NOMO-1 (cell line): ENCODE data around the gene MARCHF3.
A peak's percentile ranks its signal among the peaks of the same experiment; 100 is the strongest.

Source experiments
- DNase-seq, 2 experiments: peaks; one replicate each; lab custom pipeline; 2025; ENCODE audit not compliant: unreplicated experiment in 2 of 2; lab: John Stamatoyannopoulos, UW

The MARCHF3 gene

GRCh38 chr5:126883564-126884245, 146.7 kb downstream of the MARCHF3 start:
- DNase-seq, result no peak

DNA sequence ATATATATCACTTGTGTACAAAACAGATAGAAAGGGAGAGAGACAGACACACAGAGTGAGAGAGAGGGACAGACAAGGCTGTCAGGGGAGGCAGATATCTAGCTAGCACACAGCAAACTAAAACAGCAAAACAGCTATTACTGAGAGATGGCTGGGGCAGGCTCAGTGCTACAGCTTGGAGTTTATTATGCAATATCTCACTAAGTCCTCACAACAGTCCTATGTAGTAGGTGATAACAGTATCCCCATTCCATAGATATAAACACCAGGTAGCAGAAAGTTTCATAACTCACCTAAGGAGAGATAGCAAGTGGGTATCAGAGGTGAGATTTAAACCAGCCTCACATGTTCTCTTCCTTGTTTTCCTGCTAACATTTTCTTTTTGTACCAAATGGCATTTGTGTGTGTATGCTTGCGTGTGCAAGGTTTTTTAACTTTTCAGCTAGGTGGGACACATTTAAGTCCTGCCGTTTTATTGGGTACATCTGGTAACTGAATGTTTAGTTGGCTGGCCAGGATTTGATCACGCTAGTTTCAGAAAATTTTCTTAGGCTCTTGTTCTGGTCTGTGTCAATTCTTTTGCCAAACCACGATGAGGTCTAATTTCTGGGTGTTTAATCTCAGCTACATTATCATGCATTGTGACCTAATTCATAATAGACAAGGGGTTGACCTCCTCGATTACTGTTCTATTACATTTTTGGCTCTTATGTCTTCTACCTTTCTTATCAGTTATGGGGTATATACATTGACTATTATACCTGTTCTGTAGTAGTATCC, 148.3 kb downstream of the MARCHF3 start:
- DNase-seq, result no peak

DNA sequence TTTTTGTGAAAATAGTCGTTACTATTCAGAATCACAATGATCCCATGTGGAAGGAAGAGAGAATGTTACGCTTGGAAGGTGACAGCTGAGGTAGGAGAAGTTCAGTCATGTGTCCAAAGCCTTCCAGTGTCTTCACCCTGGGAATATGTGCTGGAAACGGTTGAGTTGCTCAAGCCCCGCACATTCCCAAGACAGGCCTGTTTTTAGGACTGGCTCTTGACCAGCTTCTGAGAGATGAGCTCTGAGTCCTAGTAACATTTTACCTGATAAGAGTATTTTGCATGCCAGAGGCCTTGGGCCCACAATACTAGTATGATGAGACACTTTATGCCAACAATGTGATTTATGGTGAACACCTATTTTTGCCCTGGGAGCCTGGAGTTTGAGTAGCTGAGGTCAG, 151.7 kb downstream of the MARCHF3 start:
- no peak for DNase-seq

- no peak for DNase-seq
Measured at GRCh38 chr5:126878085-126878484, 152.3 kb downstream of the MARCHF3 start.

- no peak for DNase-seq
Measured at GRCh38 chr5:126877602-126878001, 152.8 kb downstream of the MARCHF3 start.

DNA sequence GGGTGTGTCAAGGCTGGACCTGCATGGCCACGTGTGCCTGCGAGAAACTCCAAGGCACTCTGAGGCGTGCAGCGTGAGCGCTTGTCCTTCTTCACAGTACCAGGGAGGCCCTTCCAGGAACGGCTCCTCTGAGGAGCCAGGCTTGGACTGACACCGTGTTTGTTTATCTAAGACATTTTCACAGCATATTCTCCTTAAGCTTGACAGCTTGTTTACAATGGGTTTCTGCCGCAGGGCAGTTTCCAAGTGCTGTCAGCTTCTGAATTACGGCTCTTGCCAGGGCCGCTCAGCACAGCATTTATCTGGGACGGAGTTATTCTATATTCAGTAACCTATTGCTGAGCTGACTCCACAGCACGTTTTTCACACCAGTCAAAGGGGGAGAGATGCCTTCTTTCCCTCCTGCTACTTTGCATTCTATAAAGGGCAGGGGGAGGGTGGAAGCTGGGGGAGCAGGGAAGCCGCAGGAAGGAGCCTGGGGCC, 155.0 kb downstream of the MARCHF3 start:
- DNase-seq, result no peak

DNA sequence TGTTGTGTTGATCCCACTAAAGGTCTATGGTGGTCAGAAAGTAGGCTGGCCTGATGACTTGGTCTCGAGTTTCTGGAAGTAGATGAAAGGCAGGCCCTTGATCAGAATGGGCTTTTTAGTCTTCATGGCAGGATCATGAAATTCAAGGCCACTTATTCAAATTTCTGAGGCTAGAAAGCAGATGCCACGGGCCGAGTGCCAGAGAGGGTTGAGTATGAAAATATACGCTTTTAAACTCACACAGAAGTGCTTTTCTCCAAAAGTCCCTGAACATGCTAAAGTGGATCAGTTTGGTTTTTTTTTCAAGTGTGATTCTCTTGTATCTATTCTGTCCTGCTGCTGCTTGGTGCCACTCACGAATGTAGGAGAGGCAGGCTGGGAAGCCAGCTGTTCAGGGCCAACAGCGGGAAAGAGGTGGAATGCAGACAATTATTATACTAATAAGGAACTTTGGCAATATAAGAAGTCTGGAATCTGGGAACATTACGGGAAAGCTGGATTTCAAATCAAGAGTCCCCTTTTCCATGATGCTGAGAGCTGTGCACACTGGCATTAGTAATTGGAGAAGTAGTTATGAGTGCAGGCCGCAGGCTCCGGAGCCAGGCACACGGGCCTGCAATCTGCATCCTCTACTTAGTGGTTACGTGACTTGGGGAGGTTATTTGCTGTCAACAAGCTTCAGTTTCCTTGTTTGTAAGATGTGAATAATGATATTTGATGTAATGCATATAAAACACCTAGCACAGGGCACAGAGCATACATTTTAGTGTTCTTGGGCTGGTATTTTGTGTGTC, 157.6 kb downstream of the MARCHF3 start:
- DNase-seq, result no peak

GRCh38 chr5:126871441-126871840, 158.9 kb downstream of the MARCHF3 start:
- peak; percentile 26 to 52 for DNase-seq

DNA sequence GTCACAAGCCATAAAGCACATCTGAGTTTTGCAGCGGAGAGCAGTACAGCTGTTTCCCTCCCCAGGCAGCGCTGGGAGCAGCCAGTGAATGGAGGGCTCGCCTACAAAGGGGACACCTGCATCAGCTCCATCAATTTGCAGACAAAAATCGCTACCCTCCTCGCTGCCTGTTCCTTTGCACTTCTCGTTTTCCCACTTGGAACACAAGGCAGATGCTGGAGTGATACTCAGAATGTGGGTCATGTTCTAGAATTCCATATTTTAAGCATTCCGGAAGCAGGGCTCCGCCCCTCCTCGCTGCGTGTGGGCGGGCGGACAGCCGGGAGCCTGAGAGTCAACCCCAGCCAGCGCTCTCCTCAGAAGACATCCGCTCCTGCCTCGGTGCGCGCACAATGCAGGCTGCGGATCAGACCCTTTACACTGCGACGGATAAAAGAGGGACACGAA, 161.3 kb downstream of the MARCHF3 start:
- no peak for DNase-seq

GRCh38 chr5:126868338-126869004, 161.9 kb downstream of the MARCHF3 start:
- no peak for DNase-seq

DNA sequence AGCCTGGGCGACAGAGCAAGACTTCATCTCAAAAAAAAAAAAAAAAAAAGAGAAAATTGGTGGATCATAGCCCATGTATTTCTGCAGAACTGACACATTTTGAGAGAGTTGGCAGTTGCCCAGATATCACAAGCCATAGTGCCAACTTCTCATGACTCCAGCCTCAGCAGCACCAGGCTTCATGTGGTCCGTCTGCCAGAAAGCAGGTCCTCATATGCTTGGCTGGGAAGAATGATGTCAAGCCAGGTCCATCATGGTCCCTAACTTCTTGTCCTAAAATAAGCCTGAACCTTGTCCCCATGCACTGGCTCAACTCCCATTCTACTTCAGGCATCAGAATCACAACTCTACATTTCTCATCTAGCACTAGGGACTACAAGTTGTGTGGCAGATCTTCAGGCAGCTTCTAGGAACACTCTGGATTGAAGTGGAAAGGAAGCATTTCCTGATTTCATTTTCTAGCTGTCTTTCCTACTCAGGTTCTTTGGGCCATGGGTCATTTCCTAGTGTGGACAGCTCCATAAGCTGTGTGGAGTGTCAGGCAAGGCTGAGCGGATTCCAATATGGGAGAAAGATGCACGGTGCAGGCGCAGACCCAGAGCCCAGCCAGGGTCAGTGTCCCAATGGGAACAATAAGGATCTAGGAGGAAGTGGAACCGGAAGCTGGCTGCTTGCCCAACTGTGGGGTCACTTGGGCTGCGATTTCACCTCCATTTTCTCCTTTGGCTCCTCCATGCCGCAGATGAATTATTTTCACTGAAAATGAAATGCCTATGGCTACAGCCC, 163.3 kb downstream of the MARCHF3 start:
- no peak for DNase-seq

- DNase-seq, result no peak
Measured at GRCh38 chr5:126865299-126865698, 165.1 kb downstream of the MARCHF3 start.

DNA sequence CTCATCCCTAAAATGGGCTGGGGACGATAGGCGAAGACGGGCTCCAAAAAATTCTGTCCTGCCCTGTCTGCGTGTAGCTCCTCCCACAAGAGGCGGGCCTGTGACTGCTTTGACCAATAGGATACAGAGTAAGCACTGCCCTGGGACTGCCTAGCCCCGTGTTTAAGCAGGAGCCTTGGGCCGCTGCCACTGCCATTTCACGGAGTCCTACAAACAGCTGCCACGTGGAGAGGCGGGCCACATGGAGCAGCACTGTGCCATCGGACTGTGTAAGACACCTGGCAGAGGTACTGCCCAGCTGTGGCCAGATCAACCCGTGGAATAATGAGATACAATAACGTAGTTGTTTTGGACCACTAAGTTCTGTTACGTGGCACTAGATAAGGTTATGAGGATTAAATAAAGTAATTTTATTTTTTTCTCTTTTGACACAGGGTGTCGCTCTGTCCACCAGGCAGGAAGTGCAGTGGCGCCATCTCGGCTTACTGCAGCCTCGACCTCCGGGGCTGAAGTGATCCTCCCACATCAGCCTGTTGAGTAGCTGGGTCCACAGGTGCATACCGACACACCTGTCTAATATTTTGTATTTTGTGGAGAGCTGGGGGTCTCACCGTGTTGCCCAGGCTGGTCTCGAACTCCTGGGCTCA, 166.2 kb downstream of the MARCHF3 start:
- DNase-seq, result no peak

- DNase-seq, result no peak
Measured at GRCh38 chr5:126863402-126863801, 167.0 kb downstream of the MARCHF3 start.

DNA sequence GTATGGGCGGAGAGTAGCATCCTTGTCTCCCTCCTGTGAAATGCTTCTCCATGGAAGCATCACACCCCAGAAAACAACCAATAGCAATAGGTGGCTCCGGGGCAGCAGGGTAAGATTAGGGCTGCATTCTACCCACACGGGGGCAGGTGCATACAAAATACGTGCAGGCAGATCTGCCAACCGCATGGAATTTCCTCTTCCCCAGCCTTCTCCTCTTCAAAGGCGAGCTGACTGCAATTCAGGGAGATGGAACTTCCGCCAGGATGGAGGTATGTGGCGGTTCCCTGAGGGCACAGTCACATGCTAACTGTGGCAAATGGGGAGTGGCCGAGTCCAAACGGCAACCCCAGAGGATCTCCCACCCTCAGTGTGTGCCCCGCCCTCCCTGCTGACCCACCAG, 171.9 kb downstream of the MARCHF3 start:
- DNase-seq, result no peak

DNA sequence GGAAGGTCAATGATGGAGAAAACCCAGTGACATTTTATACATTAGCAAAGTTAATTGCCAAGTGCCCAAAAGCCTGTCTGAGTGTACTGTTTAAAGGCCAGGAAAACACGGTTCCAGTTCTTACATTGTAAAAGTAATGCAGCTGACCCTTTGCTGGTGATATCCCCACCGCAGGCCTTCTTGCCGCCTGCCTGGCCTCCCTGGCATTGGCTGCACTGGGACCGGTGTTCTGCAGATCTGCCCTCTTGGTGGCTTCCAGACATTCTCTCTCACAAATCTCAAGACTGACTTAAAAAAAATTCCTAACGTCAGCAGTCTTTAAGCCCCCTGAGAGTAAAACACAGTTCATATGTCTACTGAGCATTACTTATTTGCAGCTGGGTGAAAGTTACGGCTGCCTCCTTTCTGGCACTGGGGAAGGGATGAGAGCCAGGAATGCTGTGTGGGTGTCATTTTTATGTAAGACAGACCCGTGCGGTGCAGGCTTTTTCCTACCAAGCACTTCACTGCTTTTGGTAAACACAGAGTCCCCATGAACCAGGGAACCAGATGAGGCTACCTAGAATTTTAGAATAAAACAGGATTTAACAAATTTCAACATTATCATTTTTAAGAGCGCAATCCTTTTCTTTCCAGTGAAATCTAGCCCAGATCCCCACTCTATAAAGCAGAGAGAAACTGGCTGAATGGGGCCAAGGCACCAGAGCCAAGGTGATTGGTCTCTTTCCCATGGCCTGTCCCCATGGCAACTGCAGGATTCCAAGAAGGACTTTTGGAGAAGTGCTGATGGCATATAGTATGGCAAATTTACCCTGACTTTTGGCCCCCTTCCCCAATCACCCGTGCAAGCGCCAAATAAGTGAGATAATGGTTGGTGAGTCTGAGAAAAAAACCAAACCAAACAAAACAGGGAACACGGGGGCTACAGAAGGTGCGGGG, 172.6 kb downstream of the MARCHF3 start:
- DNase-seq, result no peak

- DNase-seq, result no peak
Measured at GRCh38 chr5:126855266-126855665, 175.1 kb downstream of the MARCHF3 start.

DNA sequence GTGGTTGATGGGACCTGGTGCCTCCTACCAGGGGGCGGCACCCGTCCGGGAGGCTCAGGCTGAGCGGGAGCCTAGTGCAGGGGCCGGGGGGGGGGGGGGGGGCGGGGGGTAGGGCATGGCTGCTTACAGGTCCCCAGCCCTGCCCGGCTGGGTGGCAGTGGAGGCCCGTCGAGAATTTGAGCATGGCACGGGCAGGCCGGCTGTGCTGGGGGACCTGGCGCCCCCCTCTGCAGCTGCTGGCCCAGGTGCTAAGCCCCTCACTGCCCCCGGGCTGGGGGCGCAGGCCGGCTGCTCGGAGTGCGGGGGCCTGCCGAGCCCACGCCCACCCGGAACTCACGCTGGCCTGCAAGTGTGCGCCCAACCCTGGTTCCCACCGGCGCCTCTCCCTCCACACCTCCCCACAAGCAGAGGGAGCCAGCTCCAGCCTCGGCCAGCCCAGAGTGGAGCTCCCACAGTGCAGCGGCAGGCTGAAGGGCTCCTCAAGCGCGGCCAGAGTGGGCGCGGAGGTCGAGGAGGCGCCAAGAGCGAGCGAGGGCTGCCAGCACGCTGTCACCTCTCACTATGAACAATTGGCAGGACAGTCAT, 175.7 kb downstream of the MARCHF3 start:
- DNase-seq, result no peak
